Measurements from ENCODE around the gene VRK3.

The VRK3 gene

DNA sequence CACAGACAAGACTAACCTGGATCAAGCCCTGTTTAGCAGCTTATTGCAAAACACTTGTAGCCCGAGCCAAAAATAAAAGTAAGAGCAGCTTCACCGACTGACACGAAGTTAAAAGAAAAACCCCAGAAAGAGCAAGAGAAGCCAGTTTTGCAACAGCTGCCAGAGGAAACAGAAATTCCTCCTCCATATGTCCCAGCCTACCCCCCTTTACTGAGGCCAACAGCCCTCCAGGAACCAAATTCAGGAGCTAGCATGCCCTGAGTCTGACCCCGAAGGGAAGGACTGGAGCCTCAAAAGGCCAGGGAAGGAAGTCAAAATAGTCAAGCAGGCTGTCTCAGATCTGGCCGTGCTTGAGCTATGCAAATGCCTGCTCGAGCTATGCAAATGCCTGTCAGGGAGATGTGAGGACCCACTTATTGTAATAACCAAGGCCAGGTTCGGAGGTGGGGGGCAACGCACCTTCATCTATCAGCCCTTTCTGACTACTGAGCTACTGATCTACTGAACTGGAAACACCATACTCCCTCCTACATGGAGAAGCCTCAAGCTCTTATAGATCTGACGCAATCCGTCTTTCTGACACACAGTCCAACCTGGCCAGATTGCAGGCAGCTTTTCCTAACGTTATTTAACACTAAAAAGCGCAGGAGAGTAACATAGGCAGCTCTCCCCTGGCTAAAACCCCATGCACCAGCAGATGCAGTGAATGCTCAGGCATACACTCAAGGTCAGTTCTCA lies 70.9 kb downstream of the VRK3 start:
- TF ChIP-seq, protein P1, sequence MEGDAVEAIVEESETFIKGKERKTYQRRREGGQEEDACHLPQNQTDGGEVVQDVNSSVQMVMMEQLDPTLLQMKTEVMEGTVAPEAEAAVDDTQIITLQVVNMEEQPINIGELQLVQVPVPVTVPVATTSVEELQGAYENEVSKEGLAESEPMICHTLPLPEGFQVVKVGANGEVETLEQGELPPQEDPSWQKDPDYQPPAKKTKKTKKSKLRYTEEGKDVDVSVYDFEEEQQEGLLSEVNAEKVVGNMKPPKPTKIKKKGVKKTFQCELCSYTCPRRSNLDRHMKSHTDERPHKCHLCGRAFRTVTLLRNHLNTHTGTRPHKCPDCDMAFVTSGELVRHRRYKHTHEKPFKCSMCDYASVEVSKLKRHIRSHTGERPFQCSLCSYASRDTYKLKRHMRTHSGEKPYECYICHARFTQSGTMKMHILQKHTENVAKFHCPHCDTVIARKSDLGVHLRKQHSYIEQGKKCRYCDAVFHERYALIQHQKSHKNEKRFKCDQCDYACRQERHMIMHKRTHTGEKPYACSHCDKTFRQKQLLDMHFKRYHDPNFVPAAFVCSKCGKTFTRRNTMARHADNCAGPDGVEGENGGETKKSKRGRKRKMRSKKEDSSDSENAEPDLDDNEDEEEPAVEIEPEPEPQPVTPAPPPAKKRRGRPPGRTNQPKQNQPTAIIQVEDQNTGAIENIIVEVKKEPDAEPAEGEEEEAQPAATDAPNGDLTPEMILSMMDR (IDR thresholded peaks at IDR 0.05; ENCODE audit: extremely low read depth, insufficient read depth, missing control alignments), result no peak
- DNase-seq (ENCODE audit: low spot score), result no peak

DNA sequence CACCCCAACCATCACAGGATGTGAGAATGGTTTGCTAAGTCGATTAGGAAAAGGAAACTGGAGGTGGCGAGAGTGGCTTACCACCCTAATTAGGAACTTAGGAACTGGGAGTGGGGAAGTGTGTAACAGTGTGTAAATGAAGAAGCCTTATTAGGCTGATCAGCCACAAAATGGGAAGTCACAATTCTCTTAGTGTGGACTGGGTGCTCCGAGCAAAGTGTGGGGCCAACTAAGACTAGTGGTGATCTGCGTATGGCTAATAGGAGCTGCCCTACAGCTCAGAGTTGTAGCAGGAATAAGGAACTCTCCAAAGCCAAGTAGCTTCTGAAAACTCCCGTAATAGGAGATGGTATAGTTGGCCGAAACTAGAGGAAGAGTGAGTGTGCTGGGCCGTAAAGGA lies 71.8 kb downstream of the VRK3 start:
- no peak for DNase-seq (ENCODE audit: low spot score)
- TF ChIP-seq, protein P1 (IDR thresholded peaks at IDR 0.05; ENCODE audit: extremely low read depth, insufficient read depth, missing control alignments), result no peak
- in situ Hi-C loops (cut with MboI; ENCODE audit: low pct_unique_long_range_greater_than_20kb, low sequenced_read_pairs, unreplicated experiment), result no loop called here

More for the DNA sequence above, 70.9 kb downstream of the VRK3 start:
- in situ Hi-C loops (cut with MboI; ENCODE audit: low pct_unique_long_range_greater_than_20kb, low sequenced_read_pairs, unreplicated experiment), result no loop called here

DNA sequence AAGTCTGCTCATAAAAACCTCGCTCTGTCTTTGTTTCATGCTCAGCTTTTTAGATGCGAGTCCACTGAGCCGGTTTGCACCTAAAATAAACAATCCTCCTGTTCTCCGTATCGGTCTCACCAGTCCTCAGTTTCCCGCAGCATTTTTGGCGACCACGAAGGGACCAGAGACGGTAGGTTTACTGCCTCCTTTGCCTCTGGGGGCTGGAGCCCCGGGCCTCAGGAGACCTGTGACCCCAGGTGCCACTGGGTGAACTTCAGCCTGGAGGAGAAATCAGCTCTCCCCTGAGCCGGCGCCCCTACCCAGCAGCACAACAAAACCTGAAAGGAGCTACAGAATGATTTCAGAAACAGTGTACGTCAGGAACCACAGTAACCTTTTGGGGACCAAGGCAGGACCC lies 72.3 kb downstream of the VRK3 start:
- in situ Hi-C loops (cut with MboI; ENCODE audit: low pct_unique_long_range_greater_than_20kb, low sequenced_read_pairs, unreplicated experiment), result no loop called here
- TF ChIP-seq, protein P1 (IDR thresholded peaks at IDR 0.05; ENCODE audit: extremely low read depth, insufficient read depth, missing control alignments), result no peak
- no peak for DNase-seq (ENCODE audit: low spot score)

DNA sequence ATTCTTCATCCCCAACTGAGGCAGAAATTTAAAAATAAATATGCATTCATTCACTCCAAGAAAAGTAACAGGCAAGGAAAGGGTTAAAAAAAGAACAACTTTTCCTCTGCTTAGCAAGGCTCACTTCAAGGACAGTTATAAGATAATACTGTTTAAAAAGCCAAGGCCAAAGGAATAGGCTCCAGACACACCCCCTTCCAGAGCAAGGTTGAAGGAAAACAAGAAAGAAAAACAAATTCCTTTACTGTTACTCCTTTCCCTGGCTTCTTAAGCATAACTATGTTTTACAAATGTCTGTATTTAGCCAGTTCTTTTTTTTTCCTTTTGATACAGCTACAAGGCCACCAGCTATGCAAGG lies 72.7 kb downstream of the VRK3 start:
- TF ChIP-seq, protein P1 (IDR thresholded peaks at IDR 0.05; ENCODE audit: extremely low read depth, insufficient read depth, missing control alignments), result no peak
- in situ Hi-C loops (cut with MboI; ENCODE audit: low pct_unique_long_range_greater_than_20kb, low sequenced_read_pairs, unreplicated experiment), result no loop called here
- no peak for DNase-seq (ENCODE audit: low spot score)

DNA sequence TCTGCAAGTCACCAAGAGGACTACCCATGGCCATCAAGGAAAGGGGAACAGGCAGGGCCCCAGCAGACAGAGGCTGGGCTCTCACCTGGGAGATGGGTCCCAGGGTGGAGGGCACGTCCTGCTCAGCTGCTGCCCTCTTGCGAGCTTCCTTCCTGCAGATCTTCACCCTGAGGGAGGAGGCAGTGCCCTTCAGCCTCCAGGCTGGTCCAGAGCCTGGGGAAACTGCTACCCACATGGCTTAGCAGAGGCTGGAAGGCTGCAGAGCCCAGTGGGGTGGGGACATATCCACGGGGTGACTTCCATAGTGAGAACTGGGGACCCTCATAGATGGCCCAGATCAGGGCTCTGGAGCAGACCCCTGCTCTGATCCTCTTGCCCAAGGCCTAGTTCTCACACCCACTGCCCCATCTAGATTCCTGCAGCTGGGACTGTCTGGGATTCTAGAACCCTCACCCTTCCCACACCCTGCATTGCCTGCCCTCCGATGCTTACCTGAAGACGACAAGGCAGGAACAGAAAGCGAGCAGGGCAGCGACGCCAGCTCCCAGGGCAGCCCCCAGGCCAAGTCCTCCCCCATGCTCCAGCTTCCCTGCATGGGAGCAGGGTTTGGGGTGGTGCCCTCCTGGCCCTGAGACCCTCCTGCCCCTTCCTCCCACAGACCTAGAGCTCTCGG lies 73.2 kb downstream of the VRK3 start:
- TF ChIP-seq, protein P1 (IDR thresholded peaks at IDR 0.05; ENCODE audit: extremely low read depth, insufficient read depth, missing control alignments), result no peak
- DNase-seq (ENCODE audit: low spot score), result no peak
- in situ Hi-C loops (cut with MboI; ENCODE audit: low pct_unique_long_range_greater_than_20kb, low sequenced_read_pairs, unreplicated experiment), result no loop called here

DNA sequence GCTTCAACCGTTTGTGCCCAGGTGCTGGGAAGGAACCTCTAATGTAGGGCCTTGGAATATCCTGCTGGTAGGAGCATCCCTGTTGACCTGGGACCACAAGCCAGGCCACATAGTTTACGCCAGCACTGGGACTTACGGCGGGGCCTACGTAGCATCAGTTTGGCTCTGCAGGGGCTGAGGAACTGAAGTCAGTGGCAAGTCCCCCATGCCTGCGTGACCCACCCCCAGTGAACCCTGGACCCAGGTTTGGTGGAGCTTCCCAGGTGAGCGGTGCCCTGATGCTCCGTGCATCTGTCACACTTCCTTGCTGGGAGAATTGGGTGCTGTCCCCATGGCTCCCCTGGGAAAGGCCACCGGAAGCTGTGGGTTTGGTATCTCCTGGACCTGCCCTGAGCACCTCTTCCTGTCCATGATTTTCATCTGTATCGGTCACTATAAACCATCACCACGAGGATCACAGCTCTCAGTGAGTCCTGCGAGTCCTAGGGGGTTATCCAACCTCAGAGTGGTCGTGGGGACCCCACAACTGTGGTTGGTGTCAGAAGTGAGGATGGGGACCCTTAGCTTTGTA lies 74.1 kb downstream of the VRK3 start:
- DNase-seq (ENCODE audit: low spot score), result no peak
- TF ChIP-seq, protein P1 (IDR thresholded peaks at IDR 0.05; ENCODE audit: extremely low read depth, insufficient read depth, missing control alignments), result no peak
- in situ Hi-C loops (cut with MboI; ENCODE audit: low pct_unique_long_range_greater_than_20kb, low sequenced_read_pairs, unreplicated experiment), result no loop called here
